KOPT-K1 (cell line): ENCODE results near the gene SLC26A9.

Experiments
- H3K27ac ChIP-seq: fragments of 200-600 bp; sonication (generic); 2 replicates; pipeline ENCODE4 v1.5.1; 2016; ENCODE audit warnings: antibody characterized with exemption, mild to moderate bottlenecking, low read depth, low read length; ENCODE audit not compliant: poor library complexity, severe bottlenecking
- H3K36me3 ChIP-seq: fragments of 200-600 bp; sonication (generic); 2 replicates; pipeline ENCODE4 v1.5.1; 2017; ENCODE audit warnings: antibody characterized with exemption, mild to moderate bottlenecking, low read length, moderate library complexity; ENCODE audit not compliant: insufficient read depth
- H3K9me3 ChIP-seq: fragments of 200-600 bp; sonication (generic); 2 replicates; pipeline ENCODE4 v1.5.1; 2017; ENCODE audit warnings: antibody characterized with exemption, low read length, mild to moderate bottlenecking; ENCODE audit not compliant: insufficient read depth, poor library complexity, severe bottlenecking

The SLC26A9 gene

GRCh38 chr1:205977402-205978014, 34.3 kb upstream of the SLC26A9 start:
- H3K36me3 ChIP-seq = no peaks in the 10 kb centered on the region
- H3K9me3 ChIP-seq = no peaks in the 10 kb centered on the region
- H3K27ac ChIP-seq = no peak overlapping the region

- H3K27ac ChIP-seq = no peak overlapping the region
- no peaks in the 10 kb centered on the region for H3K9me3 ChIP-seq
- no peaks in the 10 kb centered on the region for H3K36me3 ChIP-seq
Measured at GRCh38 chr1:205976708-205977401, 33.6 kb upstream of the SLC26A9 start.

- no peak overlapping the region for H3K27ac ChIP-seq
- H3K36me3 ChIP-seq = no peaks in the 10 kb centered on the region
- no peaks in the 10 kb centered on the region for H3K9me3 ChIP-seq
Measured at GRCh38 chr1:205976036-205976435, 32.8 kb upstream of the SLC26A9 start.

- Histone ChIP-seq H3K36me3 (no peaks in the 10 kb centered on the region), H3K27ac (no peak overlapping the region), H3K9me3 (no peaks in the 10 kb centered on the region)
Measured at GRCh38 chr1:205975387-205975998, 32.2 kb upstream of the SLC26A9 start.

- Histone ChIP-seq H3K27ac (no peak overlapping the region), H3K9me3 (no peaks in the 10 kb centered on the region), H3K36me3 (no peaks in the 10 kb centered on the region)
Measured at GRCh38 chr1:205974712-205975111, 31.5 kb upstream of the SLC26A9 start.

- Histone ChIP-seq H3K36me3 (no peaks in the 10 kb centered on the region), H3K9me3 (no peaks in the 10 kb centered on the region), H3K27ac (no peak overlapping the region)
Measured at GRCh38 chr1:205973377-205974232, 30.3 kb upstream of the SLC26A9 start.

GRCh38 chr1:205972491-205973168, 29.4 kb upstream of the SLC26A9 start:
- Histone ChIP-seq H3K27ac (no peak overlapping the region), H3K9me3 (no peaks in the 10 kb centered on the region), H3K36me3 (no peaks in the 10 kb centered on the region)

GRCh38 chr1:205972081-205972480, 28.8 kb upstream of the SLC26A9 start:
- Histone ChIP-seq H3K36me3 (no peaks in the 10 kb centered on the region), H3K27ac (no peak overlapping the region), H3K9me3 (no peaks in the 10 kb centered on the region)

- no peaks in the 10 kb centered on the region for H3K36me3 ChIP-seq
- no peak overlapping the region for H3K27ac ChIP-seq
- H3K9me3 ChIP-seq = no peaks in the 10 kb centered on the region
Measured at GRCh38 chr1:205971082-205971481, 27.8 kb upstream of the SLC26A9 start.

GRCh38 chr1:205970486-205970885, 27.2 kb upstream of the SLC26A9 start:
- no peaks in the 10 kb centered on the region for H3K9me3 ChIP-seq
- no peak overlapping the region for H3K27ac ChIP-seq
- H3K36me3 ChIP-seq = no peaks in the 10 kb centered on the region

- no peaks in the 10 kb centered on the region for H3K9me3 ChIP-seq
- no peak overlapping the region for H3K27ac ChIP-seq
- no peaks in the 10 kb centered on the region for H3K36me3 ChIP-seq
Measured at GRCh38 chr1:205969229-205969628, 26.0 kb upstream of the SLC26A9 start.

GRCh38 chr1:205967554-205968335, 24.5 kb upstream of the SLC26A9 start:
- Histone ChIP-seq H3K27ac (no peak overlapping the region), H3K36me3 (no peaks in the 10 kb centered on the region), H3K9me3 (no peaks in the 10 kb centered on the region)

GRCh38 chr1:205965036-205965884, 22.0 kb upstream of the SLC26A9 start:
- H3K36me3 ChIP-seq = no peaks in the 10 kb centered on the region
- H3K9me3 ChIP-seq = no peaks in the 10 kb centered on the region
- H3K27ac ChIP-seq = no peak overlapping the region
